ENCODE results near the gene TLX3. TPM values are rescaled to one million over a fixed set of nuclear protein-coding genes. Genes with fewer than 3 reads are reported as not detected.

TLX3 gene
- total and polyA plus RNA-seq, 2 of the 8 experiments (the other 6 are each of a cell fraction or from before 2014, with no cell fraction given), result not detected

GRCh38 chr5:171344936-171345608, 36.0 kb downstream of the TLX3 start:
- Histone ChIP-seq H4K91ac (replicated peaks; ENCODE audit: insufficient read length, low read length) (no peak overlapping the region), H4K20me1 (replicated peaks in 1 of 2; ENCODE audit: control insufficient read depth in 1 of 2, insufficient read depth in 2 of 2, low read length in 2 of 2) (no peaks in the 10 kb centered on the region)
- POLR2A ChIA-PET (ENCODE audit: partially characterized antibody), result interaction anchor here (0.6 to 1.2 kb wide), 2 partner anchors 8 to 436 kb away, joined by 3 to 4 read pairs; no protein-coding TSS in a partner anchor
- no peak for TF ChIP-seq SUZ12 (IDR thresholded peaks at IDR 0.05; ENCODE audit: low read length)
- TF ChIP-seq JUND (IDR thresholded peaks at IDR 0.05; ENCODE audit: low read length), result no peak
- TF ChIP-seq CHD1 (IDR thresholded peaks at IDR 0.05; ENCODE audit: low read depth, low read length), result no peak
- no peak for TF ChIP-seq CTCF (IDR thresholded peaks at IDR 0.05; ENCODE audit: control extremely low read depth in 1 of 3, insufficient read depth in 1 of 3, low read depth in 1 of 3, low read length in 3 of 3)
- TF ChIP-seq TAF1 (IDR thresholded peaks at IDR 0.05; ENCODE audit: low read depth, low read length), result no peak
- TF ChIP-seq SP4 (IDR thresholded peaks at IDR 0.05; ENCODE audit: low read length), result no peak
- no peak for TF ChIP-seq CBX5 (IDR thresholded peaks at IDR 0.05; ENCODE audit: low read depth, low read length)
- no peak for TF ChIP-seq RNF2 (IDR thresholded peaks at IDR 0.05; ENCODE audit: borderline replicate concordance, low read depth, low read length, missing control alignments, poor library complexity, severe bottlenecking)

More at GRCh38 chr5:171344936-171345608, 36.0 kb downstream of the TLX3 start:
- H3K9ac ChIP-seq (replicated peaks in 1 of 4; ENCODE audit: extremely low read depth in 1 of 4, low read depth in 3 of 4, low read length in 3 of 4), result no peak overlapping the region
- H2BK5ac ChIP-seq (ENCODE audit: low read depth, low read length), result no peak overlapping the region
- no peaks in the 10 kb centered on the region for H3K9me3 ChIP-seq (ENCODE audit: insufficient read depth in 2 of 2, low read depth in 1 of 2, low read length in 1 of 2)
- H2AK5ac ChIP-seq (ENCODE audit: low read depth, low read length), result no peak overlapping the region
- FAIRE-seq (no peak), DNase-seq (ENCODE audit: low read depth in 1 of 2, low spot score in 2 of 2) (no peak)
- no peak overlapping the region for H3K23ac ChIP-seq (ENCODE audit: insufficient read length)
- no peak overlapping the region for H3K14ac ChIP-seq (ENCODE audit: insufficient read length)
- no peak overlapping the region for H3K27ac ChIP-seq (ENCODE audit: low read depth, low read length)
- H3K4ac ChIP-seq (replicated peaks; ENCODE audit: insufficient read length, low read depth, low read length), result no peak overlapping the region
- H2BK20ac ChIP-seq (ENCODE audit: low read length), result no peak overlapping the region
- no peak overlapping the region for H4K5ac ChIP-seq (ENCODE audit: insufficient read length, low read depth, low read length)
- H2BK120ac ChIP-seq (replicated peaks; ENCODE audit: low read depth, low read length), result no peak overlapping the region
- H2BK12ac ChIP-seq (ENCODE audit: low read depth, low read length), result no peak overlapping the region
- CTCF ChIA-PET (ENCODE audit: partially characterized antibody), result interaction anchor here (0.6 to 2.4 kb wide), 11 partner anchors 8 to 1861 kb away, joined by 3 to 8 read pairs (median 4); no protein-coding TSS in a partner anchor
- H3K79me2 ChIP-seq (ENCODE audit: control insufficient read depth in 1 of 2, insufficient read depth in 2 of 2, low read length in 2 of 2), result no peaks in the 10 kb centered on the region
- no peak overlapping the region for H3K4me3 ChIP-seq (ENCODE audit: extremely low read depth in 1 of 4, insufficient read depth in 2 of 4, low read depth in 3 of 4, low read length in 4 of 4)
- H3K27me3 ChIP-seq (replicated peaks in 1 of 4; ENCODE audit: control insufficient read depth in 3 of 4, extremely low read depth in 1 of 4, insufficient read depth in 3 of 4, low read length in 3 of 4), result no peaks in the 10 kb centered on the region
- no peak overlapping the region; the same call in 1 of the 2 replicates for H2BK15ac ChIP-seq (ENCODE audit: low read length)
- H4K8ac ChIP-seq (ENCODE audit: extremely low read depth, insufficient read depth, low read length), result no peak overlapping the region
- no peaks in the 10 kb centered on the region for H3K4me1 ChIP-seq (replicated peaks in 1 of 4; ENCODE audit: control insufficient read depth in 3 of 4, insufficient read depth in 4 of 4, low read length in 3 of 4)
- H3K4me2 ChIP-seq (ENCODE audit: insufficient read depth in 1 of 2, low read depth in 2 of 2, low read length in 2 of 2), result no peak overlapping the region
- H3K18ac ChIP-seq (ENCODE audit: extremely low read depth, low read length), result no peak overlapping the region
- H3K23me2 ChIP-seq (ENCODE audit: low read depth, low read length), result no peaks in the 10 kb centered on the region
- H3K79me1 ChIP-seq (ENCODE audit: low read depth, low read length), result no peaks in the 10 kb centered on the region
- no peak overlapping the region for H3K56ac ChIP-seq (replicated peaks; ENCODE audit: insufficient read length, low read depth, low read length)
- no peaks in the 10 kb centered on the region for H3K36me3 ChIP-seq (ENCODE audit: control insufficient read depth in 2 of 4, insufficient read depth in 4 of 4, low read length in 3 of 4)
- WGBS, 2 experiments (ENCODE audit: extremely low coverage in 1 of 2, insufficient coverage in 1 of 2, insufficient read length in 1 of 2, insufficient replicate concordance in 2 of 2, low coverage in 1 of 2, low lambda C conversion rate in 2 of 2, missing lambda C conversion rate in 1 of 2), result 91% methylated on average over 19 of the region's 19 CpGs; no CpG with 5 or more reads in 1 of the 2 experiments
- H2AFZ ChIP-seq (ENCODE audit: low read length), result no peak overlapping the region

Data from H1 (cell line).